ENCODE results near the gene ECI1. TPM values are rescaled to one million over a fixed set of nuclear protein-coding genes. Genes with fewer than 3 reads are reported as not detected.

The ECI1 gene
- total RNA-seq, 2 donors from 2014 or later = 75.8 to 94.7 TPM

DNA sequence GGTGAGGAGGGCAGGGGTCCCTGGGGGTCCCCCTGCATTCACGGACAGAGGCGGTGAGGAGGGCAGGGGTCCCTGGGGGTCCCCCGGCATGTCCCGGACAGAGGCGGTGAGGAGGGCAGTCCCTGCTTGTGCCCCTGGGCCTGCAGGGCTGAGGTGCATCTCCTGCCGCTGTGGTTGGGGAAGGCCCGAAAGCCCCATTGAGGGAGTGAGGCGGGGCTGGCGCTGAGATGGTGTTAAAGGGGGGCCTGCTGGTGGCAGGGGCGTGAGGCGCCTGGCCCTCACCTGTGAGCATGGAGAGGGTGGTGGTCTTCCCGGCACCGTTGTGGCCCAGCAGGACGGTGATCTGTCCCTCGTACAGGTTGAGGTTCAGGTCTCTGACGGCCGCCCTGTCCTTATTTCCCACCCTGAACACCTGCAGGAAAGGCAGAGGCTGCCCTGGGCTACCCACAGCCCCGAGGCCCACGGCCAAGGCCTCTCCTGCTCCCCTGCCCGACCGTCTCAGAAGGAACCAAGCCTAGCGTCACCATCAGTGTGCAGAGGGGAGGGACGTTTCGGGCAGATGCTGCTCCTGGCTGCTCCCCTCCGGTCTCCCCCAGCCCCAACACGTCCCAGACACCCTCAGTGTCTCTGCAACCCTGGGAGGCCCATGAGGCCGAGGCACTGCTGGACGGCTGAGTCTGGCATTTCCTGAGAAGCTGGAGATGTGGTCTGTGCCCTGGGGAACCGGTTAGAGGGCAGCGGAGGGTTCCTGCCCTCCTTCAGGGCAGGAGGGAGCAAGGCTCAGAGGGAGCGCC lies 47.9 kb upstream of the ECI1 start:
- Mint-ChIP-seq H3K4me3 (no peak overlapping the region), H3K9me3 (no peaks in the 10 kb centered on the region), H3K27ac (no peak overlapping the region), H3K4me1 (no peaks in the 10 kb centered on the region), H3K27me3 (ENCODE audit: insufficient read depth) (no peaks in the 10 kb centered on the region), H3K36me3 (ENCODE audit: low read depth) (no peaks in the 10 kb centered on the region)
- no peaks in the 10 kb centered on the region for H3K4me1 ChIP-seq (ENCODE audit: control insufficient read depth, insufficient read depth, low read length)
- TF ChIP-seq, protein P1, sequence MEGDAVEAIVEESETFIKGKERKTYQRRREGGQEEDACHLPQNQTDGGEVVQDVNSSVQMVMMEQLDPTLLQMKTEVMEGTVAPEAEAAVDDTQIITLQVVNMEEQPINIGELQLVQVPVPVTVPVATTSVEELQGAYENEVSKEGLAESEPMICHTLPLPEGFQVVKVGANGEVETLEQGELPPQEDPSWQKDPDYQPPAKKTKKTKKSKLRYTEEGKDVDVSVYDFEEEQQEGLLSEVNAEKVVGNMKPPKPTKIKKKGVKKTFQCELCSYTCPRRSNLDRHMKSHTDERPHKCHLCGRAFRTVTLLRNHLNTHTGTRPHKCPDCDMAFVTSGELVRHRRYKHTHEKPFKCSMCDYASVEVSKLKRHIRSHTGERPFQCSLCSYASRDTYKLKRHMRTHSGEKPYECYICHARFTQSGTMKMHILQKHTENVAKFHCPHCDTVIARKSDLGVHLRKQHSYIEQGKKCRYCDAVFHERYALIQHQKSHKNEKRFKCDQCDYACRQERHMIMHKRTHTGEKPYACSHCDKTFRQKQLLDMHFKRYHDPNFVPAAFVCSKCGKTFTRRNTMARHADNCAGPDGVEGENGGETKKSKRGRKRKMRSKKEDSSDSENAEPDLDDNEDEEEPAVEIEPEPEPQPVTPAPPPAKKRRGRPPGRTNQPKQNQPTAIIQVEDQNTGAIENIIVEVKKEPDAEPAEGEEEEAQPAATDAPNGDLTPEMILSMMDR (conservative IDR thresholded peaks at IDR 0.05) = no peak
- WGBS, 2 experiments (ENCODE audit: insufficient coverage in 1 of 2, insufficient read length in 1 of 2) = 88 to 91% methylated on average over 15 to 31 of the region's 31 CpGs
- no peak overlapping the region for H3K4me3 ChIP-seq (ENCODE audit: low read length)
- no peak for DNase-seq
- no peak overlapping the region for H3K27ac ChIP-seq (ENCODE audit: low read depth, low read length)
- no peak overlapping the region for H3K9ac ChIP-seq (ENCODE audit: extremely low read depth, low read length, poor library complexity, severe bottlenecking)
- no peaks in the 10 kb centered on the region for H3K36me3 ChIP-seq (ENCODE audit: control insufficient read depth, insufficient read depth, low read length)
- H3K9me3 ChIP-seq (ENCODE audit: control insufficient read depth, low read length) = no peaks in the 10 kb centered on the region
- H3K27me3 ChIP-seq (ENCODE audit: control insufficient read depth, insufficient read depth, low read length, poor library complexity, severe bottlenecking) = no peaks in the 10 kb centered on the region

DNA sequence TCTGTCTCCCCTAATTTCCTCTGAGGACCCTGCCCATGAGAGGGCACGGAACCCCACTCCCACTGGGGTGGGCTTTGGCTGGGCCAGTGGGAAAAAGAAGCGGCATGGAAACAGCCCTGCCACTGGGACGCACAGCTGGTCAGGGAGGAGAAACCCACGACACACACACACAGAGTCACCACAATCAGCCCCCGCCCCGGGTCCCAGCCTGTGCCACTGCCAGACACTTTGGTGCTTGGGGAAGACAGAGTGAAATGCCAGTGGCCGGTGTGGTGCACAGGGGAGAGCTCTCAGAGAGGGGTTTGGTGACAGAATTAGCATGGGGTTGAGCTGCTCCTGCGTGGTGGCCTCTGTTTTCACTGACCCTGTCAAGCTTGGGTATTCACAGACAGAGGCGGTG lies 47.2 kb upstream of the ECI1 start:
- Histone ChIP-seq H3K4me1 (ENCODE audit: control insufficient read depth, insufficient read depth, low read length) (no peaks in the 10 kb centered on the region), H3K27ac (ENCODE audit: low read depth, low read length) (no peak overlapping the region), H3K4me3 (ENCODE audit: low read length) (no peak overlapping the region), H3K9me3 (ENCODE audit: control insufficient read depth, low read length) (no peaks in the 10 kb centered on the region), H3K36me3 (ENCODE audit: control insufficient read depth, insufficient read depth, low read length) (no peaks in the 10 kb centered on the region), H3K27me3 (ENCODE audit: control insufficient read depth, insufficient read depth, low read length, poor library complexity, severe bottlenecking) (no peaks in the 10 kb centered on the region), H3K9ac (ENCODE audit: extremely low read depth, low read length, poor library complexity, severe bottlenecking) (no peak overlapping the region)
- Mint-ChIP-seq H3K9me3 (no peaks in the 10 kb centered on the region), H3K27ac (no peak overlapping the region), H3K27me3 (ENCODE audit: insufficient read depth) (no peaks in the 10 kb centered on the region), H3K4me1 (no peaks in the 10 kb centered on the region), H3K36me3 (ENCODE audit: low read depth) (no peaks in the 10 kb centered on the region), H3K4me3 (no peak overlapping the region)
- WGBS, 2 experiments (ENCODE audit: insufficient coverage in 1 of 2, insufficient read length in 1 of 2) = 91 to 100% methylated on average over 1 to 9 of the region's 9 CpGs
- DNase-seq = no peak
- TF ChIP-seq, protein P1 (conservative IDR thresholded peaks at IDR 0.05) = no peak

DNA sequence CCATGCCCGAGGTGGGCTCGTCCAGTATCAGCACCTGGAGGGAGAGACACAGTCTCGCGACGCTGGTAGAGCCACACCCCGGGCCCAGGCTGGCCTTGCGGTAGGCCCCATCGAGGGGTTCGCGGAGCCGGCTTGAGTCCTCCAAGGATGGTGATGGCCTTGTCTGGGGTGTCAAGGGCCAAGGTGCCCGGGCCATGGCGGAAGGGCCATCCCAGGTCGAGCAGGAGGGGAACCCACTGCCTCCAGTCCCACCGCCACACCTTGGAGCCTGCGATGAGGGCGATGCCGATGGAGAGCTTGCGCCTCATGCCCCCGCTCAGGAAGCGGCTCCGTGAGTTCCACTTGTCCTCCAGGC lies 46.1 kb upstream of the ECI1 start:
- H3K4me1 ChIP-seq (ENCODE audit: control insufficient read depth, insufficient read depth, low read length) = no peaks in the 10 kb centered on the region
- 94 to 96% methylated on average over 13 to 22 of the region's 22 CpGs for WGBS, 2 experiments (ENCODE audit: insufficient coverage in 1 of 2, insufficient read length in 1 of 2)
- H3K4me3 Mint-ChIP-seq = no peak overlapping the region

More for the DNA sequence above, 46.1 kb upstream of the ECI1 start:
- Mint-ChIP-seq H3K9me3 (no peaks in the 10 kb centered on the region), H3K27ac (no peak overlapping the region), H3K36me3 (ENCODE audit: low read depth) (no peaks in the 10 kb centered on the region), H3K4me1 (no peaks in the 10 kb centered on the region), H3K27me3 (ENCODE audit: insufficient read depth) (no peaks in the 10 kb centered on the region)
- TF ChIP-seq, protein P1 (conservative IDR thresholded peaks at IDR 0.05) = no peak
- Histone ChIP-seq H3K4me3 (ENCODE audit: low read length) (no peak overlapping the region), H3K9me3 (ENCODE audit: control insufficient read depth, low read length) (no peaks in the 10 kb centered on the region), H3K9ac (ENCODE audit: extremely low read depth, low read length, poor library complexity, severe bottlenecking) (no peak overlapping the region), H3K27ac (ENCODE audit: low read depth, low read length) (no peak overlapping the region), H3K27me3 (ENCODE audit: control insufficient read depth, insufficient read depth, low read length, poor library complexity, severe bottlenecking) (no peaks in the 10 kb centered on the region), H3K36me3 (ENCODE audit: control insufficient read depth, insufficient read depth, low read length) (no peaks in the 10 kb centered on the region)
- no peak for DNase-seq

All from endodermal cell (in vitro differentiated cells).